K562 (cell line): ENCODE measurements around the gene AIRE. TPM values are rescaled to one million over a fixed set of nuclear protein-coding genes. Genes with fewer than 3 reads are reported as not detected.

ENCODE experiments used
- ATAC-seq: fragments of 200-7000 bp; cut with Tn5 transposase; 3 replicates; pipeline ENCODE4 v1.9.1; 2020; ENCODE audit warnings: moderate library complexity
- BruUV-seq: library from RNA; stranded (reverse); fragments of 400-500 nt; replicated peaks from 2 replicates; lab custom pipeline; 2021; lab: Mats Ljungman, UMichigan
- CTCF ChIA-PET: fragments of 300-600 bp; formaldehyde crosslinking; extraction: SDS; loops from one replicate; lab custom pipeline; 2021; ENCODE audit warnings: low intra/inter-chr PET ratio; lab: Yijun Ruan, JAX
- POLR2A ChIA-PET: fragments of 300-600, 350-650 bp; sonication (Branson Sonifier 250); formaldehyde crosslinking; extraction: SDS; loops from one replicate; lab custom pipeline; 2021; ENCODE audit warnings: antibody characterized with exemption, inconsistent platforms; lab: Yijun Ruan, JAX
- DNase-seq, 4 experiments: peaks; one replicate each; pipeline versions ENCODE4 v3.0.0 to v3.0.0-alpha.2; 2011 to 2018; ENCODE audit warnings: low spot score in 3 of 4, mixed read lengths in 3 of 4; ENCODE audit errors: extremely low read depth in 1 of 4
- FAIRE-seq: peaks from 2 replicates; lab custom pipeline; 2011; peaks lifted over from hg19 to GRCh38; lab: Jason Lieb, UNC
- H2AFZ ChIP-seq: 2 replicates; pipeline ENCODE4 v1.6.0; 2011; ENCODE audit warnings: low read depth, low read length, control low read depth, inconsistent platforms
- H3K27ac ChIP-seq: fragments of 200-600 bp; 3 replicates; pipeline ENCODE4 v1.8.0; 2011; ENCODE audit warnings: low read depth, mild to moderate bottlenecking, control low read depth, inconsistent platforms, low read length, moderate library complexity, mixed read lengths; ENCODE audit errors: extremely low read depth
- H3K27me3 ChIP-seq, 2 experiments: fragments of 300-600 bp in 1 of 2; 2 replicates in 1 of 2; 3 replicates in 1 of 2; pipeline versions ENCODE4 v1.6.0 to v1.8.0; 2011; ENCODE audit warnings: inconsistent platforms in 2 of 2, low read length in 2 of 2, mild to moderate bottlenecking in 1 of 2, mixed read lengths in 1 of 2, moderate library complexity in 1 of 2; ENCODE audit not compliant: control insufficient read depth in 2 of 2, insufficient read depth in 2 of 2
- H3K36me3 ChIP-seq: fragments of 300-600 bp; 3 replicates; pipeline ENCODE4 v1.8.0; 2011; ENCODE audit warnings: mild to moderate bottlenecking, low read length, inconsistent platforms; ENCODE audit not compliant: control insufficient read depth, insufficient read depth
- H3K4me1 ChIP-seq, 2 experiments: fragments of 200-600 bp in 1 of 2; replicated peaks in 1 of 2; 2 replicates in 1 of 2; 3 replicates in 1 of 2; pipeline versions ENCODE4 v1.5.1 to v1.8.0; 2011; ENCODE audit warnings: inconsistent platforms in 2 of 2, low read length in 2 of 2, mild to moderate bottlenecking in 1 of 2, mixed read lengths in 1 of 2, moderate library complexity in 1 of 2; ENCODE audit not compliant: control insufficient read depth in 2 of 2, insufficient read depth in 2 of 2
- H3K4me2 ChIP-seq: 2 replicates; pipeline ENCODE4 v1.6.1; 2011; ENCODE audit warnings: low read length, control low read depth, inconsistent platforms, mixed read lengths; ENCODE audit not compliant: insufficient read depth
- H3K4me3 ChIP-seq: fragments of 200-600 bp; sonication (generic), shearing (Covaris generic); 2 replicates; pipeline ENCODE4 v1.5.1; 2016; ENCODE audit warnings: control low read depth, inconsistent platforms
- H3K79me2 ChIP-seq: fragments of 200-600 bp; 3 replicates; pipeline ENCODE4 v1.8.0; 2011; ENCODE audit warnings: low read length, inconsistent platforms; ENCODE audit not compliant: control insufficient read depth, insufficient read depth
- H3K9ac ChIP-seq, 2 experiments: 2 replicates each; pipeline versions ENCODE4 v1.6.0 to v1.6.1; 2011; ENCODE audit warnings: low read depth in 2 of 2, low read length in 2 of 2, control low read depth in 1 of 2, inconsistent platforms in 1 of 2, mild to moderate bottlenecking in 1 of 2, mixed read lengths in 1 of 2; ENCODE audit not compliant: insufficient read depth in 1 of 2
- H3K9me1 ChIP-seq: one replicate; pipeline ENCODE4 v1.6.0; 2011; ENCODE audit warnings: inconsistent platforms, mild to moderate bottlenecking, low read length, moderate library complexity; ENCODE audit not compliant: control insufficient read depth, insufficient read depth
- H3K9me3 ChIP-seq: replicated peaks from 2 replicates; pipeline ENCODE4 v1.5.1; 2011; ENCODE audit warnings: low read depth, low read length, inconsistent platforms; ENCODE audit not compliant: control insufficient read depth, insufficient read depth
- H4K20me1 ChIP-seq: replicated peaks from 2 replicates; pipeline ENCODE4 v1.6.1; 2011; ENCODE audit warnings: low read length, inconsistent platforms, mixed read lengths; ENCODE audit not compliant: control insufficient read depth, insufficient read depth
- CEBPB ChIP-seq: fragments of 450-650 bp; IDR thresholded peaks from 2 replicates; pipeline ENCODE4 v1.6.1; 2016; ENCODE audit warnings: missing genetic modification characterization, missing compliant biosample characterization
- KLF10 ChIP-seq: fragments of 250-450 bp; sonication (Bioruptor Pico); IDR thresholded peaks from 2 replicates; pipeline ENCODE4 v1.6.1; 2021; ENCODE audit warnings: matching md5 sums
- TCF7L2 ChIP-seq: fragments of 150-350 bp; IDR thresholded peaks from 2 replicates; pipeline ENCODE4 v1.6.1; 2016; ENCODE audit warnings: low read depth, mild to moderate bottlenecking, low read length, moderate library complexity
- USF1 ChIP-seq: sonication (generic); formaldehyde crosslinking; IDR thresholded peaks from 2 replicates; pipeline ENCODE4 v1.9.0; 2022; ENCODE audit warnings: mild to moderate bottlenecking, missing genetic modification reagents
- WGBS: fragments of 100-300 bp; shearing (Covaris generic); methylation state at CpG from one replicate; pipeline ENCODE4 v1.1.6; 2016; ENCODE audit warnings: low coverage, mixed read lengths; ENCODE audit not compliant: insufficient coverage; ENCODE audit errors: missing lambda C conversion rate; 5-methylcytosine and 5-hydroxymethylcytosine counted together
- in situ Hi-C: fragments of 300-500 bp; cut with MboI; formaldehyde crosslinking; loops from 4 replicates; pipeline ENCODE4 v1.15.0; 2018; ENCODE audit warnings: inconsistent platforms, mixed read lengths
- intact Hi-C: fragments of 100-400 bp; cut with micrococcal nuclease; formaldehyde crosslinking; loops from 2 replicates; pipeline ENCODE4 v1.14.2; 2022
- polyA plus RNA-seq, 8 experiments: library from polyadenylated mRNA; depleted of rRNA in 4 of 8; stranded (reverse) in 5 of 8; unstranded in 3 of 8; fragments of >200 nt; fragmentation: Nextera tagmentation in 2 of 8; fragmentation: Illumina TruSeq in 1 of 8; extraction: Ambion mirVana in 2 of 8; extraction: Trizol in 1 of 8; gene quantifications; 2 replicates each; pipeline versions ENCODE4 v1.2.1 to v1.2.3, GENCODE V29; 2011 to 2014; ENCODE audit warnings: inconsistent platforms in 1 of 8, missing spikeins in 1 of 8
- total RNA-seq, 7 experiments: library from RNA; depleted of rRNA in 6 of 7; stranded (reverse); fragments of >200 nt in 6 of 7; fragmentation: Illumina TruSeq in 2 of 7; extraction: Trizol in 2 of 7; gene quantifications; 2 replicates each; pipeline versions ENCODE4 v1.2.1 to v1.2.3, GENCODE V29; 2011 to 2021; ENCODE audit warnings: low replicate concordance in 1 of 7
- TF ChIP-seq, protein P1 (sequence below): IDR thresholded peaks from 2 replicates; pipeline ENCODE4 v1.6.1; 2014; ENCODE audit warnings: antibody characterized with exemption

The AIRE gene
- total and polyA plus RNA-seq, 9 of the 15 experiments (the other 6 are each of a cell fraction or from before 2014, with no cell fraction given) = 0.01 TPM; not detected in 8

- Histone ChIP-seq H4K20me1 (peaks cover 24% of the 10 kb centered on the region), H2AFZ (peak overlapping the region; percentile 96), H3K36me3 (no peaks in the 10 kb centered on the region; the same call in 2 of the 3 replicates), H3K4me1 (peaks cover 13 to 76% of the 10 kb centered on the region in 2 experiments), H3K4me3 (peak overlapping the region; percentile 89), H3K4me2 (peak overlapping the region; percentile 87), H3K27me3 (no peaks in the 10 kb centered on the region), H3K27ac (peak overlapping the region; percentile 83), H3K9ac (peak overlapping the region; percentile 73 to 94), H3K9me1 (peaks cover 11% of the 10 kb centered on the region), H3K9me3 (no peaks in the 10 kb centered on the region), H3K79me2 (peaks cover 35% of the 10 kb centered on the region)
- TF ChIP-seq KLF10 (CRISPR knock-in tag) (no peak), CEBPB (tag) (0 out of 2 replicates have a peak, but pooled peaks have one; percentile 28), USF1 (CRISPR knock-in tag) (peak; percentile 63), TCF7L2 (no peak)
- TF ChIP-seq, protein P1, sequence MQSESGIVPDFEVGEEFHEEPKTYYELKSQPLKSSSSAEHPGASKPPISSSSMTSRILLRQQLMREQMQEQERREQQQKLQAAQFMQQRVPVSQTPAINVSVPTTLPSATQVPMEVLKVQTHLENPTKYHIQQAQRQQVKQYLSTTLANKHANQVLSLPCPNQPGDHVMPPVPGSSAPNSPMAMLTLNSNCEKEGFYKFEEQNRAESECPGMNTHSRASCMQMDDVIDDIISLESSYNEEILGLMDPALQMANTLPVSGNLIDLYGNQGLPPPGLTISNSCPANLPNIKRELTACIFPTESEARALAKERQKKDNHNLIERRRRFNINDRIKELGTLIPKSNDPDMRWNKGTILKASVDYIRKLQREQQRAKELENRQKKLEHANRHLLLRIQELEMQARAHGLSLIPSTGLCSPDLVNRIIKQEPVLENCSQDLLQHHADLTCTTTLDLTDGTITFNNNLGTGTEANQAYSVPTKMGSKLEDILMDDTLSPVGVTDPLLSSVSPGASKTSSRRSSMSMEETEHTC = 0 out of 2 replicates have a peak, but pooled peaks have one; percentile 4
- no TSS peak for BruUV-seq
- DNase-seq (no peak), FAIRE-seq (no peak), ATAC-seq (no peak)
- ChIA-PET POLR2A (interaction anchor here (0.6 to 1.0 kb wide), 3 partner anchors 30 to 488 kb away, joined by 3 read pairs; no protein-coding TSS in a partner anchor), CTCF (no interaction called here)
- WGBS = 47% methylated on average over 10 of the region's 10 CpGs
- in situ Hi-C loops (loop anchor here (25.0 kb wide), 1 partner anchor 137 kb away; no protein-coding TSS in a partner anchor), intact Hi-C loops (no loop called here)
These were observed 13.4 kb downstream of the AIRE start for GRCh38 chr21:44299085-44299457.
